HUES6 (cell line): ENCODE results near the gene CEACAM16.

Source experiments
- H3K27ac ChIP-seq: 2 replicates; pipeline ENCODE4 v1.7.0; 2013; ENCODE audit warnings: low read depth, mild to moderate bottlenecking, low read length, inconsistent platforms
- H3K27me3 ChIP-seq: 2 replicates; pipeline ENCODE4 v1.6.1; 2013; ENCODE audit warnings: low read length; ENCODE audit not compliant: control insufficient read depth, insufficient read depth
- H3K36me3 ChIP-seq: 2 replicates; pipeline ENCODE4 v1.6.1; 2013; ENCODE audit warnings: low read length; ENCODE audit not compliant: control insufficient read depth, insufficient read depth
- H3K4me1 ChIP-seq: 2 replicates; pipeline ENCODE4 v1.6.1; 2013; ENCODE audit warnings: low read length; ENCODE audit not compliant: control insufficient read depth, insufficient read depth
- H3K4me3 ChIP-seq: 2 replicates; pipeline ENCODE4 v1.5.1; 2013; ENCODE audit warnings: low read depth, low read length
- H3K9ac ChIP-seq: one replicate; pipeline ENCODE4 v1.6.1; 2013; ENCODE audit warnings: mild to moderate bottlenecking, low read length
- H3K9me3 ChIP-seq: 2 replicates; pipeline ENCODE4 v1.6.1; 2013; ENCODE audit warnings: low read depth, low read length; ENCODE audit not compliant: control insufficient read depth, insufficient read depth

The CEACAM16 gene

DNA sequence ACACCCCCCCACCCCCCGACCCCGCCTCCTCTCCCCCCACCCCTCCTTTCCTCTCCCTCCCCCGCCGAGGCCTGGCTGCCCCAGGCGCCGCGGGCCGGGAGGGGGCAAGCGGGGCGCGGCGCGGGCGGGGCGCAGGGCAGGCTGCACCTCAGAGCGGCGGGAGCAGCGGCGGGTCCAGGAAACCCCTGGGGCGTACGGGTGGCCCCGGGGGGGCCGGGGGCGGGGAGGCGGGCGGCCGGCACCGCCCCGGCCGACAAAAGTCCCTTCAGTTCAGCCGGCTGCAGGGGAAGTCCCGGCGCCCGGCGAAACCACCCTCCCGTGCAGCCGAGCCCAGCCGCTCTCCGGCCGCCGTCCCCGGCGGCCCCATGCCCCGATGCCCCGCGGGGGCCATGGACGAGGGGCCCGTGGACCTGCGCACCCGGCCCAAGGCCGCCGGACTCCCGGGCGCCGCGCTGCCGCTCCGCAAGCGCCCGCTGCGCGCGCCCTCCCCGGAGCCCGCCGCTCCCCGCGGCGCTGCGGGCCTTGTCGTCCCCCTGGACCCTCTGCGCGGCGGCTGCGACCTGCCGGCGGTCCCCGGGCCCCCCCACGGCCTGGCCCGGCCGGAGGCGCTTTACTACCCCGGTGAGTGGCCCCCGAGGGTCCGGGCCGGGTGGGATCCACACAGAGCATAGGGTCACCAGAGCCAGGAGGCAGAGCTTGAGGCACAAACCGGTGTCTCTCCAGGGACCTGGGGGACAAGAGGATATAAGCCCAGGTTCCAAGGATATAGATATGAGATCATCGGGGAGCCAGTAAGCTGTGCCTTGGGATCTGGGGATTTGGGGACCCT, 49.7 kb downstream of the CEACAM16 start, which contains the start of gene BCL3:
BCL3 (plus strand) TSS at position 283 of the 829 bp plus-strand sequence; CDS start at position 366, 83 bp downstream.
- Histone ChIP-seq H3K9me3 (no peaks in the 10 kb centered on the region), H3K27ac (no peak within 1 kb of the TSS), H3K9ac (peak within 1 kb of the TSS; percentile 23), H3K4me3 (peak within 1 kb of the TSS; percentile 75), H3K4me1 (peaks cover 11% of the 10 kb centered on the region), H3K36me3 (no peaks in the 10 kb centered on the region; the same call in 1 of the 2 replicates), H3K27me3 (peaks cover 65% of the 10 kb centered on the region)

DNA sequence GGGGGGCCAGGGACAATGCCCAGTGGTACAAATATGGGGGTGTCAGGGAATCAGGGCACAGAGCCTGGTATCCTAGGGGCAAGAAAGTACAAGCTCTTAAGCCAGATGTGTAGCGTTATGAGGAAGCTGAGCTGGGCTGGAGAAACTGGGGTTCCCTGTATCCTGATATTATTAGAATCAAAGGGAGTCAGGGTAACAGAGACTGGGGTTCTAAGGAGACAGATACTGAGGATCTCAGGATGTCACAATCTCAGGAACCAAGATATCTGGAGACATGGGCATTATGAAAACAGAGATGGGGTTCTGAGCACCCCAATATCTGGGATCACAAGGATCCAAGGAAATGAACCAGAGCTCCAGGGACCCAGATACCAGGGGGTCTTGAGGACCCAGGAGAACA, 50.3 kb downstream of the CEACAM16 start:
- no peak overlapping the region for H3K9ac ChIP-seq
- peaks cover 16% of the 10 kb centered on the region for H3K4me1 ChIP-seq
- no peaks in the 10 kb centered on the region; the same call in 1 of the 2 replicates for H3K36me3 ChIP-seq
- peaks cover 70% of the 10 kb centered on the region for H3K27me3 ChIP-seq
- H3K9me3 ChIP-seq = no peaks in the 10 kb centered on the region
- H3K27ac ChIP-seq = no peak overlapping the region
- H3K4me3 ChIP-seq = peak overlapping the region; percentile 75; the same call in 1 of the 2 replicates

DNA sequence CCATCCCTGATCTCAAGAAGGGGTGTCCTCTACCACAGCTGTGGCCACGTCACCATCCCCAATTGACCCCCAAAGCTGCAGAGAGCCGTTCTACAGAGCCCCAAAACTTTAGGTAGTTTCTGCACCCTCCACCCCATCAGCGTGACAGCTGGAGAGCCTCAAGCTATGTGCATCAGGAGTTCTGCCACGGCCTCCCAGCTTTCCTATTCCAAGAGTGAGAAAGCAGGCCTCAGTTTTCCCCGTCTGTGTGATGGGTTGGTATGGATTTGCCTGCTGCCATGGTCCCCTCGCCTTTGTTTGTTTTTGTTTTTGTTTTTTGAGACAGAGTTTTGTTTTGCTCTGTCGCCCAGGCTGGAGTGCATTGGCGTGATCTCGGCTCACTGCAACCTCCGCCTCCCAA, 51.0 kb downstream of the CEACAM16 start:
- Histone ChIP-seq H3K9me3 (no peaks in the 10 kb centered on the region), H3K9ac (no peak overlapping the region), H3K36me3 (no peaks in the 10 kb centered on the region; the same call in 1 of the 2 replicates), H3K4me1 (peaks cover 21% of the 10 kb centered on the region), H3K27ac (no peak overlapping the region), H3K4me3 (no peak overlapping the region), H3K27me3 (peaks cover 72% of the 10 kb centered on the region)

DNA sequence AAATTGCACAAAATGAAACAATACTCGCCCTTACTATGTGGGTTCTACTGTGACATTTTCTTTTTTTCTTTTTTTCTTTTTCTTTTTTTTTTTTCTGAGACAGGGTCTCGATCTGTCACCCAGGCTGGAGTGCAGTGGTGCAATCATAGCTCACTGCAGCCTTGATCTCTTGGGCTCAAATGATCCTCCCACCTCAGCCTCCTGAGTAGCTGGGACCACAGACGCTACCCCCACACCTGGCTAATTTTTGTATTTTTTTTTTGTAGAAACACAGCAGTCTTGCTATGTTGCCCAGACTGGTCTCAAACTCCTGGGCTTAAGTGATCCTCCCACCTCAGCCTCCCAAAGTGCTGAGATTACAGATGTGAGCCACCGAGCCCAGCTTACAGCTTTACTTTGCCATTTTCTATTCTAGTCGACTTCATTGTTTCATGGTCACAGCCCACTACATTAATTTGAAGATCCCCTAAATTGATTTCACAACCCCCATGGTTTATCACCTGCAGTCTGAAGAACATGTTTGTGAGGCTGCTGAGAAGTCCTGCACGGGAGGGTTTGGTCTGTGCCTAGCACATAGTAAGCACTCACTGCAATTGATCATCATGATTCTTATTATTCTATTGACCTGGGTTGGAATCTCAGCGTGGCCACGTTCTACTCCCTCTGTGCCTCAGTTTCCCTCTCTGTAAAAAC, 53.3 kb downstream of the CEACAM16 start:
- Histone ChIP-seq H3K9me3 (no peaks in the 10 kb centered on the region), H3K4me1 (peaks cover 26% of the 10 kb centered on the region), H3K9ac (no peak overlapping the region), H3K27me3 (peaks cover 73% of the 10 kb centered on the region), H3K36me3 (no peaks in the 10 kb centered on the region; the same call in 1 of the 2 replicates), H3K4me3 (no peak overlapping the region), H3K27ac (no peak overlapping the region)

DNA sequence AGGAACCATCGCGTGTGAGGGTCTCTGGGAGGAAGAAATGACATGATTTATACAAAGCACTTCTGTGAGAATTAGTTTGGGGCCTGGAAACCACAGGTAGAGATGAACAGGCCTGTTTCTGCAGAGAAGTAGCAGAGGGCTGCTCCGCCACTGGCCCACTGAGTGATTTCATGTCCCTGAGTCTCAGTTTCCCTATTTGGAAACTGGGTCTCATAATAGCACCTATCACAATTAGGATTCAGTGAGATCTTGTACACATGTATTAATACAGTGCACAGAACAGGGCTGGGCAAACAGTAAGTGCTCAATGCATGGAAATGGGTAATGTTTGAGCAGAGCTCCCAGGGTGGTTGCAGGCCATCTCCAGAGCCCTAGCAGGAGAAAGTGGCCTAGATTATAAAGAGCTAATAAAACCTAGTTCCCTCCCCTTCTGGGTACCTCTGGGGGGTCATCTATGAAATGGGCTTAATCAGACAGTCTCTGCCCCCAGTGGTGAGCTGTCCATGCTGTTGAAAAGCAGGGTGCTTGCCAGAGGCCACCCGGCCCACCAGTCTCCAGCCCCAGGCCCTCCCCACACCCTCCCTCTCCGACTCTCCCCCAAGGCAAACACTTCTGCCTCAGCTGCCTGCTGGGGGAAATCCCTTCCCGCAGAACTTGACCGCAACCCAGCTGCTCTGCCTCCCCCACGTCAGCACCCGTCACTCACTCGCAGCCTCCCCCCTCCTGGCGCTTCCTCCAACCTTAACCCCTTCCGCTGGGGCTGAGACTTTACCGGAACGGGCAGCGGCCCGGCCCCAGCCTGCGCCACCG, 54.1 kb downstream of the CEACAM16 start:
- Histone ChIP-seq H3K27me3 (peaks cover 78% of the 10 kb centered on the region), H3K36me3 (no peaks in the 10 kb centered on the region; the same call in 1 of the 2 replicates), H3K9ac (no peak overlapping the region), H3K4me1 (peaks cover 29% of the 10 kb centered on the region), H3K9me3 (no peaks in the 10 kb centered on the region), H3K4me3 (peak overlapping the region; percentile 79), H3K27ac (no peak overlapping the region)

DNA sequence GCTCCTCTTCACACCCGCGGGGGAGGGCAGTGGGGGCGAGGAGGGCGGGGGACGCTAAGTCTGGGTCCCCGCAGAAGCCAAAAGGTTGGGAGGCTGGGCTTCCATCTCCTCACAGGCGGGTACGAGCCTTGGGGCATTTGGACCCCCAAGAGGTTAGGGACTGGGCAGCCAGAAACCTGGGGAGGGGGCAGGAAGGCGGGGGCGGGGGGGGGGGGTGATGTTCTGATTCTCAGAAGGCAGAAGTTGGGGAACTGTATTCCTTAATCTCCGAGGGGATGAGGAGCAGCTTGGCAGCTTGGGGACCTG, 54.6 kb downstream of the CEACAM16 start:
- Histone ChIP-seq H3K4me1 (peaks cover 33% of the 10 kb centered on the region), H3K27me3 (peaks cover 77% of the 10 kb centered on the region), H3K9ac (no peak overlapping the region)

DNA sequence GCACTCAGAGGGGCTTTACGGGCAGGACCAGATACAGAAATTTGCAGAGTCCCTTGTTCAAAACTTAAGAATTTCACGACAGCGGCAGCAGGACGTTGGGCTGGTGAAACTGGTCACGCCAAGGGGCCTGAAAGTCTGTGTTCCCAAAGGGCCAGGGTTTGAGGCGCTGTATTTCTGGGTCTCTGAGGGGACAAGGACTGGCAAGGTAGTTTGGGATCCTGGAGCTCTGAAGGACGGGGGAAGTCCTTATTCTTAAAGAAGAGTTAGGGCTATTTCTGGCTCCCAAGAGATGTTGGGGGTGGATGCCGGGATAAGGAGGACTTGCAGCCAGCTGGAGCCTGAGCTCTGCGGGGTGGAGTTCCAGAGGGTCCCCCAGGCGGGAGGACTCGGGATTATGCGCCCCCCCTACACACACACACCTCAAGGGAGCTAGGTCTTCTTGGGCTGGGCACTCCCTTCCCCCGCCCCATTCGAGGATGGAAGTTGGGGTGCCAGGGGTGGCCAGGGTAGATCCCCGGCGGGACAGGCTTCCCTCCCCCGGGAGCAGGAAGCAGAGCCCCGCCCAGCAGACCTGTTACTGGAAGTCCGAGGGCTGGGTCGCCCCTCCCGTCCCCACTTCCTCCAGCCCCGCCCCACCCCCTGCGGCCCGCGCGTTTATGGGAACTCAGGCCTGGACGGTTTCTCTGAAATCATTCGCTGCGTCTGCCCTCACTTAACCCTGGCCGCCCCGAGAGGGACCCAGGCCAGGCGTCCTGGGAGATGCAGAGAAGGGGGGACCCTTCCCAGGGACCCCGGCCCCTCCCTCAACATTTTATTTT, 55.2 kb downstream of the CEACAM16 start:
- Histone ChIP-seq H3K9ac (peak overlapping the region; percentile 45), H3K4me3 (peak overlapping the region; percentile 79), H3K9me3 (no peaks in the 10 kb centered on the region), H3K4me1 (peaks cover 33% of the 10 kb centered on the region), H3K36me3 (no peaks in the 10 kb centered on the region; the same call in 1 of the 2 replicates), H3K27me3 (peaks cover 73% of the 10 kb centered on the region), H3K27ac (no peak overlapping the region; the same call in 1 of the 2 replicates)

More for the DNA sequence above, 54.6 kb downstream of the CEACAM16 start:
- no peak overlapping the region for H3K27ac ChIP-seq
- no peaks in the 10 kb centered on the region; the same call in 1 of the 2 replicates for H3K36me3 ChIP-seq
- no peaks in the 10 kb centered on the region for H3K9me3 ChIP-seq
- peak overlapping the region; percentile 79 for H3K4me3 ChIP-seq

DNA sequence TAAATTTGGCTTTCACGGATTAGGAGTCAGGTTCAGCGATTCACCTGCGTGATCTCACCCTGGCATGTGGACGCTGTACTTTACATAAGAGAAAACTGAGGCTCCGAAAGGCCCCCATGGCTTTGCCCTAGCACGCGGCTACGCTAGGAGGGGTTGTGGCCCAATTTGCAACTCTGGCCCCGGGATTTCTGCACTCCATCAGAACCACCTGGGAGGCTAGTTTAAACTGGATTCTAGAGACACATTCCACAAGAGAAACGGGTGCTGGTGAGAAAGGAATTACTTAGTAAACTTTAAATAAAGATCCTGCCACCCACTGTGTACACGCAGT, 55.8 kb downstream of the CEACAM16 start:
- H3K27me3 ChIP-seq = peaks cover 67% of the 10 kb centered on the region
- H3K27ac ChIP-seq = no peak overlapping the region; the same call in 1 of the 2 replicates
- peaks cover 33% of the 10 kb centered on the region for H3K4me1 ChIP-seq
- no peaks in the 10 kb centered on the region; the same call in 1 of the 2 replicates for H3K36me3 ChIP-seq
- H3K9ac ChIP-seq = no peak overlapping the region
- H3K4me3 ChIP-seq = peak overlapping the region; percentile 79
- H3K9me3 ChIP-seq = no peaks in the 10 kb centered on the region

DNA sequence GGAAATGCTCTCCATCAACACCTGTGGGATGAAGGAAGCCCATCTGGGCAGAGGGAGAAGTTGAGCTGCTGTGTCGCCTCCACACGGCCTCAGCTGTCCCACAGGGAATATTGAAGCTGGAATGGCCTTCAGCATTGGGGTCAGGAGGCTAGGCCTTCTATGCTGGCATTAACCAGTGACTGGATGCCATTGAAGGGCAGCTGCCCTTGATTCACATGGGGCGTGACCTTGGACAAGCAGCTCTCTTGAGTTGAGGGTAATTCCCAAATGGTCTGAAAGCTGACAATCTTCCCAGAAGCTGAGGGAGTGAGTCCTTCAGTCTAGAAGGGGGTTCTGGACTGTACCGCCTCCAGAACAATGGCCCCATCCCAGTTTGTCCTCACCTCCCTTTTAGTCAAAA, 56.3 kb downstream of the CEACAM16 start:
- Histone ChIP-seq H3K36me3 (no peaks in the 10 kb centered on the region; the same call in 1 of the 2 replicates), H3K27ac (no peak overlapping the region), H3K4me3 (no peak overlapping the region), H3K4me1 (peaks cover 33% of the 10 kb centered on the region), H3K9me3 (no peaks in the 10 kb centered on the region), H3K9ac (no peak overlapping the region), H3K27me3 (peaks cover 62% of the 10 kb centered on the region)

DNA sequence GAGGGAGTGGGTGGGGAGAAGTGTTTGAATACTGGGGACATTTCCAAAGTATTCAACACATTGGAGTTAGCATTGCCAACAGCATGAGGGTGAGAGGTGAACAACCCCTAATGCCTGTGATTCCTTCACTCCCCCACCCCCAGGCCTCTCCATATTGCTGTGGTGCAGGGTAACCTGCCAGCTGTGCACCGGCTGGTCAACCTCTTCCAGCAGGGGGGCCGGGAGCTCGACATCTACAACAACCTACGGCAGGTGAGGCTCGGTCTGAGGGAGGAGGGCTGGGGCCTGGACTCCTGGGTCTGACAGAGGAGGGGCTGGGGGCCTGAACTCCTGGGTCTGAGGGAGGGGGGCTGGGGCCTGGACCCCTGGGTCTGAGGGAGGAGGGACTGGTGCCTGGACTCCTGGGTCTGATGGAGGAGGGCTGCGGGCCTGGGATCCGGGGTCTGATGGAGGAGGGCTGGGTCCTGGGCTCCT, 57.2 kb downstream of the CEACAM16 start:
- Histone ChIP-seq H3K9ac (no peak overlapping the region), H3K27ac (no peak overlapping the region), H3K4me1 (peaks cover 33% of the 10 kb centered on the region)

More for the DNA sequence above, 57.2 kb downstream of the CEACAM16 start:
- Histone ChIP-seq H3K36me3 (no peaks in the 10 kb centered on the region; the same call in 1 of the 2 replicates), H3K27me3 (peaks cover 54% of the 10 kb centered on the region), H3K4me3 (no peak overlapping the region), H3K9me3 (no peaks in the 10 kb centered on the region)
